Erythroblast (primary cell): ENCODE data around the gene COL13A1.

Experiments
- GATA1 ChIP-seq: IDR thresholded peaks from 2 replicates; pipeline ENCODE4 v1.6.1; 2011; ENCODE audit warnings: low read depth, mild to moderate bottlenecking, control low read depth, low read length, moderate library complexity
- POLR2A ChIP-seq: IDR thresholded peaks from 2 replicates; pipeline ENCODE4 v1.6.1; 2011; ENCODE audit warnings: mild to moderate bottlenecking, low read length

DNA sequence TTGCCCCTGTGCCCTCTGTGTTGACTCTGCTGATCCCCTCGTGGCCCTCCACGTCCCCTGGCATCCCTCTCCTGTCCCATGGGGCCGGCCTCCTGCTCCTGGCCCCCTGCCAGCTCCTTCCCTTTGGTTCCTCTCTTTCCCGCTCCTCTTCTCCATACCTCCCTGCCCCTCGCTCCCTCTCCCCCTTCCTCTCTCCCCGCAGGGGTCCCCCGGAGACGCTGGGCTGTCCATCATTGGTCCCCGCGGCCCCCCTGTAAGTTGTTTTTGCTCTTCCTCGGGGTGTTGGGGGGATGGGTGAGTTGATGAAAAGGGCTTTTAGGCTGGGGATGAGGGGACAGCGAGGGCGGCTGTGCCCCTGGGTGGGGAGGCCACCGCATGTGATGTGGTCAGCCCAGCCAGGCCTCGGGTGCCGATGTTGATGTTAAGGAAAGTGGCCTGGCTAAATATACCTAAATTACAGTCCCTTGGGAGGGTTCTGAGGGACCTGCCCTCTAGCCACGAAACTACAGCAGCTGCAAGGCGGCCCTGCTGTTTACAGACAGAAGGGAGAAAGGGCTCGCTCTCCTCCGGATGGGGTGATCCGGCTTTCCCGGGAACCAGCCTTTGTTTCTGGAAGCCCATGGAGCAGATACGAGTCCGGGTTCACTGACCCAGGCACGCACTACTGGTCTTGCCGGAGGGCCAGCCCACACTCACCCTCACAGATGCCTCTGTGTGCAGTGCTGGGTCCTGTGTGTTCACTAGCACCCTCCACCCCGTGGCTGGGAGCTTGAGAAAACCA, 78.8 kb downstream of the COL13A1 start:
- no peak for TF ChIP-seq POLR2A
- TF ChIP-seq GATA1: no peak
